ENCODE results near the gene SELENON. TPM values are rescaled to one million over a fixed set of nuclear protein-coding genes. Genes with fewer than 3 reads are reported as not detected.

Gene SELENON
- total RNA-seq, 1 experiment from 2014 or later: 90.9 TPM

GRCh38 chr1:25802915-25803314 is 2.9 kb downstream of the SELENON start:
- Histone ChIP-seq H3K79me2 (ENCODE audit: insufficient read depth, low read length) (no peaks in the 10 kb centered on the region), H2AFZ (ENCODE audit: low read length) (no peak overlapping the region), H2BK120ac (ENCODE audit: low read depth, low read length, poor library complexity, severe bottlenecking) (no peak overlapping the region), H2BK20ac (ENCODE audit: low read depth, low read length, poor library complexity, severe bottlenecking) (no peak overlapping the region), H3K18ac (ENCODE audit: insufficient read length, low read depth, low read length) (no peak overlapping the region), H4K8ac (replicated peaks; ENCODE audit: insufficient read length, low read depth, low read length) (no peak overlapping the region), H3K4me1 (ENCODE audit: insufficient read depth, low read length) (no peaks in the 10 kb centered on the region), H3K14ac (ENCODE audit: insufficient read depth, low read length) (no peak overlapping the region), H3K27ac (ENCODE audit: insufficient read length, low read depth, low read length) (no peak overlapping the region), H3K79me1 (ENCODE audit: insufficient read depth, low read depth, low read length, poor library complexity, severe bottlenecking) (no peaks in the 10 kb centered on the region), H3K4ac (ENCODE audit: low read depth, low read length) (no peak overlapping the region), H3K23me2 (ENCODE audit: insufficient read length, low read depth, low read length, poor library complexity, severe bottlenecking) (peaks cover 6% of the 10 kb centered on the region), H3K9me3 (ENCODE audit: control insufficient read depth, low read depth, low read length) (no peaks in the 10 kb centered on the region), H4K91ac (ENCODE audit: insufficient read length, low read depth, low read length) (no peak overlapping the region), H2BK5ac (ENCODE audit: insufficient read length, low read length) (no peak overlapping the region), H4K20me1 (ENCODE audit: control insufficient read depth, insufficient read depth, insufficient read length) (no peaks in the 10 kb centered on the region), H3K4me2 (ENCODE audit: insufficient read depth, insufficient read length, low read length) (no peak overlapping the region), H2BK12ac (ENCODE audit: insufficient read length, low read depth, low read length) (no peak overlapping the region), H3K56ac (ENCODE audit: insufficient read length, low read depth, low read length) (no peak overlapping the region), H3K9ac (ENCODE audit: extremely low read depth, insufficient read length, low read length) (peak overlapping the region; percentile 24), H3K23ac (ENCODE audit: insufficient read length, low read depth, low read length) (no peak overlapping the region), H3K27me3 (ENCODE audit: insufficient read depth, low read length) (no peaks in the 10 kb centered on the region), H2AK5ac (ENCODE audit: insufficient read length, low read length) (no peak overlapping the region), H2BK15ac (ENCODE audit: low read depth, low read length) (no peak overlapping the region), H3T11ph (ENCODE audit: low read length) (no peak overlapping the region), H4K5ac (ENCODE audit: insufficient read length, low read depth, low read length) (no peak overlapping the region)
- DNase-seq: no peak
- Mint-ChIP-seq H3K4me3 (no peak overlapping the region; a peak in 2 of 5 replicates), H3K9me3 (no peaks in the 10 kb centered on the region), H3K27me3 (ENCODE audit: low read depth) (peaks cover 3% of the 10 kb centered on the region; the same call in 1 of the 2 replicates), H3K36me3 (ENCODE audit: insufficient read depth in 1 of 3, low read depth in 3 of 3) (peaks cover 7 to 38% (median 18%) of the 10 kb centered on the region in 3 experiments; a peak in 6 of 7 replicates), H3K4me1 (peaks cover 22 to 37% of the 10 kb centered on the region in 2 experiments), H3K27ac (0 out of 7 replicates have a peak overlapping the region, but pooled peaks of 1 of the 3 experiments have one; percentile 4)
- no CpG with 5 or more reads among the region's 6 CpGs for WGBS (ENCODE audit: extremely low coverage, insufficient read length, low lambda C conversion rate)
- TF ChIP-seq, protein P1, sequence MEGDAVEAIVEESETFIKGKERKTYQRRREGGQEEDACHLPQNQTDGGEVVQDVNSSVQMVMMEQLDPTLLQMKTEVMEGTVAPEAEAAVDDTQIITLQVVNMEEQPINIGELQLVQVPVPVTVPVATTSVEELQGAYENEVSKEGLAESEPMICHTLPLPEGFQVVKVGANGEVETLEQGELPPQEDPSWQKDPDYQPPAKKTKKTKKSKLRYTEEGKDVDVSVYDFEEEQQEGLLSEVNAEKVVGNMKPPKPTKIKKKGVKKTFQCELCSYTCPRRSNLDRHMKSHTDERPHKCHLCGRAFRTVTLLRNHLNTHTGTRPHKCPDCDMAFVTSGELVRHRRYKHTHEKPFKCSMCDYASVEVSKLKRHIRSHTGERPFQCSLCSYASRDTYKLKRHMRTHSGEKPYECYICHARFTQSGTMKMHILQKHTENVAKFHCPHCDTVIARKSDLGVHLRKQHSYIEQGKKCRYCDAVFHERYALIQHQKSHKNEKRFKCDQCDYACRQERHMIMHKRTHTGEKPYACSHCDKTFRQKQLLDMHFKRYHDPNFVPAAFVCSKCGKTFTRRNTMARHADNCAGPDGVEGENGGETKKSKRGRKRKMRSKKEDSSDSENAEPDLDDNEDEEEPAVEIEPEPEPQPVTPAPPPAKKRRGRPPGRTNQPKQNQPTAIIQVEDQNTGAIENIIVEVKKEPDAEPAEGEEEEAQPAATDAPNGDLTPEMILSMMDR (conservative IDR thresholded peaks at IDR 0.05): no peak

All from H9 (cell line).